Ovary (tissue), 9 donors: ENCODE data around the gene MAG. TPM values are rescaled to one million over a fixed set of nuclear protein-coding genes. Genes with fewer than 3 reads are reported as not detected.

Experiments used
- DNase-seq, 5 donors: peaks; one replicate each; pipeline ENCODE4 v3.0.0-alpha.2; 2019 to 2020
- H3K27ac ChIP-seq, 2 donors: fragments of 200-600 bp; one replicate each; pipeline versions ENCODE4 v1.5.1 to v1.8.0; 2019 to 2022
- H3K27me3 ChIP-seq: fragments of 200-600 bp; one replicate; pipeline ENCODE4 v1.8.0; 2022
- H3K36me3 ChIP-seq: fragments of 200-600 bp; sonication (generic); one replicate; pipeline ENCODE4 v1.5.1; 2019
- H3K4me1 ChIP-seq: one replicate; pipeline ENCODE4 v1.8.1; 2013; ENCODE audit warnings: mild to moderate bottlenecking, moderate library complexity; ENCODE audit not compliant: insufficient read depth
- H3K4me3 ChIP-seq: fragments of 200-600 bp; sonication (generic); one replicate; pipeline ENCODE4 v1.5.1; 2017
- H3K9me3 ChIP-seq, 2 donors: fragments of 200-600 bp in 1 of 2; sonication (generic) in 1 of 2; one replicate each; pipeline versions ENCODE4 v1.5.1 to v1.8.1; 2013 to 2019; ENCODE audit warnings: mild to moderate bottlenecking in 1 of 2, moderate library complexity in 1 of 2
- CTCF ChIP-seq, 3 donors: fragments of 450-650 bp in 2 of 3; fragments of 200-600 bp in 1 of 3; IDR thresholded peaks; one replicate each; pipeline versions ENCODE4 v1.5.1 to v1.8.0; 2016 to 2022; ENCODE audit warnings: antibody characterized with exemption in 3 of 3, mild to moderate bottlenecking in 1 of 3
- EP300 ChIP-seq: sonication (generic); formaldehyde crosslinking; IDR thresholded peaks from one replicate; pipeline ENCODE4 v1.6.1; 2017; ENCODE audit warnings: antibody characterized with exemption
- POLR2A ChIP-seq: fragments of 450-650 bp; IDR thresholded peaks from one replicate; pipeline ENCODE4 v1.6.1; 2017; ENCODE audit warnings: antibody characterized with exemption, mild to moderate bottlenecking, moderate library complexity
- WGBS, 3 donors: extraction: QIAGEN DNeasy Blood & Tissue Kit in 1 of 3; methylation state at CpG; one replicate each; pipeline versions ENCODE4 v1.1.5 to v1.1.7; 2013 to 2017; 5-methylcytosine and 5-hydroxymethylcytosine counted together
- intact Hi-C, 4 donors: fragments of 100-400 bp; cut with DNase I; formaldehyde crosslinking; loops; one replicate each; pipeline versions ENCODE4 v1.11.0 to v1.15.1; 2022 to 2023
- polyA plus RNA-seq, 2 donors: library from polyadenylated mRNA; stranded (reverse); fragments of 200-250 nt in 1 of 2; fragments of 350-450 nt in 1 of 2; fragmentation: Illumina TruSeq in 1 of 2; extraction: RNeasy Lipid Tissue Mini Kit (QIAGEN cat#74804) in 1 of 2; gene quantifications; one replicate each; pipeline ENCODE4 v1.2.3, GENCODE V29; 2013 to 2014
- total RNA-seq, 7 donors: library from RNA; depleted of rRNA in 2 of 7; stranded (reverse); fragments of >200 nt in 2 of 7; fragmentation: NEBNext Ultra II Directional in 3 of 7; extraction: Animal tissue kit (Norgen Biotek cat#: 25700) in 3 of 7; gene quantifications; one replicate each; pipeline versions ENCODE4 v1.1.0 to v1.2.4, GENCODE V29; 2016 to 2023
- donor health status: DM: no; HTN: no; CAD: no; lungs with moderate emphysema.
- donor health status: DM: no; HTN: no; CAD: no.
- donor health status: Bipolar disorder and iron deficiency.
- donor health status: DM: yes; HTN: yes; CAD: no.
- donor health status: DM: no; HTN: no; CAD: no.
- donor health status: DM: yes; HTN: yes; CAD: no.

The MAG gene
- total and polyA plus RNA-seq, 9 donors = 1.1 to 146 (median 94.2) TPM

- Histone ChIP-seq H3K9me3 (no peaks in the 10 kb centered on the region), H3K27ac (peak overlapping the region in 1 of 2 donors; percentile 6), H3K4me3 (no peak overlapping the region), H3K4me1 (peaks cover 16% of the 10 kb centered on the region), H3K36me3 (no peaks in the 10 kb centered on the region), H3K27me3 (no peaks in the 10 kb centered on the region)
- TF ChIP-seq CTCF (IDR thresholded peaks at IDR 0.05) = no peak
- no peak for TF ChIP-seq POLR2A
- TF ChIP-seq EP300 = no peak
- intact Hi-C loops = loop anchor here in 3 of 4 donors (5.0 to 10.0 kb wide), 3 partner anchors 123 to 349 kb away; partner anchors contain the start of genes FXYD7 (in 2 of the 3) and HAUS5 (in 1 of the 3)
- WGBS, 3 donors = 37 to 42% (median 37%) methylated on average over 6 of the region's 6 CpGs
- peak in 3 of 5 donors; percentile 19 to 44 (median 41) for DNase-seq
Measured at GRCh38 chr19:35265126-35265899, 26.6 kb upstream of the MAG start.

GRCh38 chr19:35265900-35266519, 26.0 kb upstream of the MAG start:
- H3K4me1 ChIP-seq = peaks cover 16% of the 10 kb centered on the region
- no peaks in the 10 kb centered on the region for H3K27me3 ChIP-seq
- TF ChIP-seq CTCF (IDR thresholded peaks at IDR 0.05) = no peak
- no peak for TF ChIP-seq POLR2A
- no peak for TF ChIP-seq EP300
- H3K4me3 ChIP-seq = no peak overlapping the region
- WGBS, 3 donors = 74 to 84% (median 81%) methylated on average over 10 of the region's 10 CpGs
- H3K36me3 ChIP-seq = no peaks in the 10 kb centered on the region
- intact Hi-C loops = loop anchor here in 3 of 4 donors (5.0 to 10.0 kb wide), 3 partner anchors 124 to 349 kb away; partner anchors contain the start of genes FXYD7 (in 2 of the 3) and HAUS5 (in 1 of the 3)
- no peaks in the 10 kb centered on the region for H3K9me3 ChIP-seq
- peak overlapping the region; percentile 94 to 97 for H3K27ac ChIP-seq
- peak in 4 of 5 donors; percentile 33 to 58 (median 46) for DNase-seq

GRCh38 chr19:35266520-35267352, 25.2 kb upstream of the MAG start:
- peak; percentile 53 to 75 (median 72) for DNase-seq
- no peaks in the 10 kb centered on the region for H3K36me3 ChIP-seq

More at GRCh38 chr19:35266520-35267352, 25.2 kb upstream of the MAG start:
- Histone ChIP-seq H3K4me3 (peak overlapping the region; percentile 73), H3K27me3 (no peaks in the 10 kb centered on the region), H3K27ac (peak overlapping the region; percentile 94 to 97), H3K4me1 (peaks cover 16% of the 10 kb centered on the region), H3K9me3 (no peaks in the 10 kb centered on the region)
- no peak for TF ChIP-seq CTCF (IDR thresholded peaks at IDR 0.05)
- no peak for TF ChIP-seq EP300
- TF ChIP-seq POLR2A = no peak
- intact Hi-C loops = loop anchor here in 3 of 4 donors (5.0 to 10.0 kb wide), 3 partner anchors 124 to 348 kb away; partner anchors contain the start of genes FXYD7 (in 2 of the 3) and HAUS5 (in 1 of the 3)
- WGBS, 3 donors = 20 to 56% (median 22%) methylated on average over 20 to 39 of the region's 39 CpGs
